Renal pelvis (tissue), 4 donors: ENCODE data around the gene TMEM221. TPM values are rescaled to one million over a fixed set of nuclear protein-coding genes. Genes with fewer than 3 reads are reported as not detected.
A peak's percentile ranks its signal among the peaks of the same experiment; 100 is the strongest.
"Not testable (repeated sequence)": the region's sequence is repeated elsewhere in the genome, so short reads cannot be mapped to it uniquely, and the experiment has no call there.

Experiments
- DNase-seq: peaks from one replicate; pipeline ENCODE4 v3.0.0-alpha.2; 2013
- polyA plus RNA-seq, 3 donors: library from polyadenylated mRNA; unstranded; fragments of 120-200 nt; gene quantifications; one replicate each; pipeline ENCODE4 v1.2.1, GENCODE V29; 2013; ENCODE audit not compliant: insufficient read length in 3 of 3

TMEM221 gene
- polyA plus RNA-seq, 3 donors: 2.5 to 3.2 (median 3.1) TPM

GRCh38 chr19:17475541-17476115 lies 27.2 kb upstream of the TMEM221 start:
- no peak for DNase-seq

- not testable (repeated sequence) for DNase-seq
Observed at GRCh38 chr19:17475011-17475540, 26.6 kb upstream of the TMEM221 start.

DNA sequence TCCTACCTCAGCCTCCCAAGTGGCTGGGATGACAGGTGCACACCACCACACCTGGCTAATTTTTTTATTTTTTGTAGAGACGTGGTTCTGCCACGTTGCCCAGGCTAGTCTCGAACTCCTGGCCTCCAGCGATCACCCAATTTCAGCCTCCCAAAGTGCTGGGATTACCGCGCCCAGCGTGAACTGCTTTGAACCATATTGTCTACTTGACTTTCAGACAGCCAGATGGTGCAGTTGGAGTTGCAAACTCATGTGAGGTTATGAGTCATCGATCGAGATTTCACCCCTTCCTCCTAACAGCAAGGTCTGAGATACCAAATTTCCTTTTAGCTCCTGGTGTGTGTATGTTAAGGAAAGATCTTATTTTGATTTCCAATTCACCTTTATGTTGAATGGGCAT lies 24.6 kb upstream of the TMEM221 start:
- no peak for DNase-seq

GRCh38 chr19:17471410-17472125 lies 23.1 kb upstream of the TMEM221 start:
- no peak for DNase-seq

GRCh38 chr19:17470068-17470841 lies 21.8 kb upstream of the TMEM221 start, which contains the start of gene SLC27A1:
Gene SLC27A1, plus strand, starts transcription at chr19:17470524. Its CDS starts 17 bp downstream, at chr19:17470541.
- DNase-seq: peak; percentile 99

DNA sequence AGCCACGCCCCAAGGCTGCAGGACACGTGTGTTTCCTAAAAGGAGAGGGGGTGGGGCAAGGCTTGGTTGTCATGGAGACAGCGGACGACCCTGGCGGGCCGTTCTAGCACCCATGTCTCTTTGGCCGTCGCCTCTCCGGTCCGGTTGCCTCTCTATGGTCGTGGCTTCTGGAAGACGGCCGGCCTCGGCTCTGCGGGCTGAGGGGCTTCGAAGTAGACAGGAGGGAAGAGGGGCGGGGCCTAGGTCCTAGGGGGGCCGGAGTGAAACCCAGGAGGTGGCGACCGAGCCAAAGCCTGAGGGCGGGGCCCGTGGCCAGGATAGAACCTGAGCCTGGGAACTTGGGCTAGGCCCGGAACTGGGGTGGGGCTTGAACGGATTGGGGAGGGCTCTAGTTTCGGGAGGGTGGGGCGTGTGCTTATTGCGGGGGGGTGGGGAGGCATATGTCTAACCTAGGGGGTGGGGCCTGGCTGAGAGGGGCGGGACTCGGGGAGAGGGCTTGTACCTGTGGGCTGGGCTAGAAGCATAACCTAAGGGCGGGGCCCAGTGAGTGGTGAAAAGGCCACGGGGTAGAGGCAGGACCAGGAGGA lies 21.1 kb upstream of the TMEM221 start:
- DNase-seq: peak; percentile 89

- DNase-seq: no peak
Observed at GRCh38 chr19:17469092-17469480, 20.6 kb upstream of the TMEM221 start.

GRCh38 chr19:17468302-17469091 lies 20.0 kb upstream of the TMEM221 start:
- DNase-seq: no peak

DNA sequence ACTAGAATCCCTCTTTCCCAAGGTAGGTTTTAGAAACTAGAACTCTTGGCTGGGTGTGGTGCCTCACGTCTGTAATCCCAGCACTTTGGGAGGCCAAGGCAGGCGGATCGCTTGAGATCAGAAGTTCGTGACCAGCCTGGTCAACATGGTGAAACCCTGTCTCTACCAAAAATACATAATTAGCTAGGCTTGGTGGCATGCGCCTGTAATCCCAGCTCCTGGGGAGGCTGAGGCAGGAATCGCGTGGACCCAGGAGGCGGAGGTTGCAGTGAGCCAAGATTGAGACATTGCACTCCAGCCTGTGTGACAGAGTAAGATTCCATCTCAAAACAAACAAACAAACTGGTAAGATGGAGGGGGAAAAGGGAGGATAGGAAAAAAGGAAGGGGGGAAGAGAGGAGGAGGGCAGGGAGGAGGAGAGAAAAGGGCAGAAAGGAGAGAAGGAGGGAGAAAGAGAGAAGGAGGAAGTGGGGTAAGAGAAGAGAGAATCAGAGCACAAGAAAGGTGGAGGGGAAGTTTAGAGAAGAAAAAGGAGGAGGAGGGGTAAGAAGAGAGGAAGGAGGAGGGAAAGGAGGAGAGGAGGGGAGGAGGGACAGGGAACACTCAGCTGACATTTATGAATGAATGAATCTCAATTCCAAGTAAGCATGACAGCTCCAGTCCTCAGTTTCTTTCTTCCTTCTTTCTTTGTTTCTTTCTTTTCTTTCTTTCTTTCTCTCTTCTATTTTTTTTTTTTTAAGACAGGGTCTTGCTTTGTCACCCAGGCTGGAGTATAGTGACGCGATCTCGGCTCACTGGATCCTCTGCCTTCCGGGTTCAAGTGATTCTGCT lies 19.2 kb upstream of the TMEM221 start:
- DNase-seq: no peak

GRCh38 chr19:17466487-17466850 lies 18.0 kb upstream of the TMEM221 start:
- no peak for DNase-seq

DNA sequence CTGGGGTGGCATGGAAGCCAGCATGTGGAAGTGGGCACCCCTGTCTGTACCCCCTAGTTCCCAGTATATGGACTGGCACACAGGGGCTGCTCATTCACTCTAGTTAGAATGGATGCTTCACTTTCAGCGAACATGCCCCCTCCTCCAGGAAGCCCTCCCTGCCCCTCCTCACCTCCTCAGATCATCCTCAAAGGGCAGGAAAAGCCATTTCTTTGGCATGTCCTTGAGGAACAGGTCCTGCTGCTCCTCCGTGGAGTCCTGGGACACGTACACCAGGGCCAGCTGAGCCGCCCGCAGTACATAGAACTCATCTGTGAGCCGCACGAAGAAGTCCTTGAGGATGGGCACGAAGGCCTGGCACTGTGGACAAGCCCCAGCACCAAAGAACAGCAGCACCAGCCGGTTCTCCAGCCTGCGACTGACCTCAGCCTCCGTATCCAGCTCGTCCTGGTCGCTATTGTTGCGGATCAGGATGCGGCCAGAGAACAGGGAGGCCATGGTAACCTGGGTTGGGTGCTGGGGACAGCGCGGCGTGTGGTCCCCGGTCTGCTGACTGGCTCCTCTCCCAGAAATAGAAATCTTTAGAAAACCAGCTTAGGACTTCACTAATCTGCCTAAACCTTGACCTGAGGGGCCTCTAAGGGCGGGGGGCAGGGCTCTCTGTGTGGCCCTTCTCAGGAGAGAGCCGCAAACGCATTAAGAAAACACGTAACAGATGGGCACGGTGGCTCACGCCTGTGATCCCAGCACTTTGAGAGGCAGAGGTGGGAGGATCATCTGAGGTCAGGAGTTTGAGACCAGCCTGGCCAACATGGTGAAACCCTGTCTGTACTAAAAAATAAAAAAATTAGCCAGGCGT lies 12.1 kb upstream of the TMEM221 start, which contains the start of gene NXNL1:
Gene NXNL1, minus strand, starts transcription at position 555 of the 859 bp plus-strand sequence. Its CDS starts 57 bp downstream, at position 498.
- no peak for DNase-seq

- no peak for DNase-seq
Observed at GRCh38 chr19:17458970-17459369, 10.5 kb upstream of the TMEM221 start.

- no peak for DNase-seq
Observed at GRCh38 chr19:17457616-17458015, 9.1 kb upstream of the TMEM221 start.

DNA sequence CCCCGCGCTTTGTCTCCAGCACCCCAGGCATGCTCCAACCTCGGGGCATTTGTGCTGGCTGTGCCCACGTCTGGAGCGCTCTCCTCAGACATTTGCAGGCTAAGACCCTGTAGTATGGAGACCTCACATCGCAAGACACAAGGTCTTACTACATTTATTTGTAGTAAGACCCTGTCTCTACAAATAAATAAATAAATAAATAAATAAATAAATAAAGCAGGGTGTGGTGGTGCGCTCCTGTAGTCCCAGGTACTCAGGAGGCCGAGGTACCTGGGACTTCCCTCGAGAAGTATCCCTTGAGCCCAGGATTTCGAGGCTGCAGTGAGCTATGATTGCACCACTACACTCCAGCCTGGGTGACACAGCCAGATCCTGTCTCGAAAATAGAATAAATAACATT lies 7.7 kb upstream of the TMEM221 start:
- no peak for DNase-seq

GRCh38 chr19:17455308-17456123 lies 7.0 kb upstream of the TMEM221 start:
- no peak for DNase-seq

GRCh38 chr19:17454576-17455071 lies 6.2 kb upstream of the TMEM221 start:
- no peak for DNase-seq

- DNase-seq: no peak
Observed at GRCh38 chr19:17451820-17452219, 3.4 kb upstream of the TMEM221 start.
